SK-N-SH (cell line): ENCODE results near the gene ADAMTS17.

Experiments used
- POLR2AphosphoS5 ChIP-seq: IDR thresholded peaks from 2 replicates; pipeline ENCODE4 v1.6.1; 2012; ENCODE audit warnings: low read depth, low read length
- TAF1 ChIP-seq: IDR thresholded peaks from 2 replicates; pipeline ENCODE4 v1.6.1; 2012; ENCODE audit warnings: low read depth, mild to moderate bottlenecking, low read length, moderate library complexity, borderline replicate concordance
- USF1 ChIP-seq: IDR thresholded peaks from 2 replicates; pipeline ENCODE4 v1.4.0; 2012; ENCODE audit warnings: low read depth, borderline replicate concordance
- TF ChIP-seq, protein P1 (sequence below): fragments of 200-600 bp; sonication (generic); IDR thresholded peaks from 2 replicates; pipeline ENCODE4 v1.6.1; 2017; ENCODE audit warnings: antibody characterized with exemption, mild to moderate bottlenecking, moderate library complexity

DNA sequence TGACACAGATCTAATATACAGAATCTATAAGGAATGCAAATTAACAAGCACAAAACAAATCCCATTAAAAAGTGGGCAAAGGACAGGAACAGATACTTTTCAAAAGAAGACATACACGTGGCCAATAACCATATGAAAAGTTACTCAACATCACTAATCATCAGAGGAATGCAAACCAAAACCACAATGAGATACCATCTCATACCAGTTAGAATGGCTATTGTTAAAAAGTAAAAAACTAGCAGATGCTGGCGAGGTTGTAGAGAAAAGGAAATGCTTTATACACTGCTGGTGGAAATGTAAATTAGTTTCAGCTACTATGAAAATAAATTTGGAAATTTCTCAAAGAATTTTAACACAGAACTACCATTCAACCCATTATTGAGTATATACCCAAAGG, 50.7 kb downstream of the ADAMTS17 start:
- TF ChIP-seq, protein P1, sequence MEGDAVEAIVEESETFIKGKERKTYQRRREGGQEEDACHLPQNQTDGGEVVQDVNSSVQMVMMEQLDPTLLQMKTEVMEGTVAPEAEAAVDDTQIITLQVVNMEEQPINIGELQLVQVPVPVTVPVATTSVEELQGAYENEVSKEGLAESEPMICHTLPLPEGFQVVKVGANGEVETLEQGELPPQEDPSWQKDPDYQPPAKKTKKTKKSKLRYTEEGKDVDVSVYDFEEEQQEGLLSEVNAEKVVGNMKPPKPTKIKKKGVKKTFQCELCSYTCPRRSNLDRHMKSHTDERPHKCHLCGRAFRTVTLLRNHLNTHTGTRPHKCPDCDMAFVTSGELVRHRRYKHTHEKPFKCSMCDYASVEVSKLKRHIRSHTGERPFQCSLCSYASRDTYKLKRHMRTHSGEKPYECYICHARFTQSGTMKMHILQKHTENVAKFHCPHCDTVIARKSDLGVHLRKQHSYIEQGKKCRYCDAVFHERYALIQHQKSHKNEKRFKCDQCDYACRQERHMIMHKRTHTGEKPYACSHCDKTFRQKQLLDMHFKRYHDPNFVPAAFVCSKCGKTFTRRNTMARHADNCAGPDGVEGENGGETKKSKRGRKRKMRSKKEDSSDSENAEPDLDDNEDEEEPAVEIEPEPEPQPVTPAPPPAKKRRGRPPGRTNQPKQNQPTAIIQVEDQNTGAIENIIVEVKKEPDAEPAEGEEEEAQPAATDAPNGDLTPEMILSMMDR, result no peak
- no peak for TF ChIP-seq USF1
- no peak for TF ChIP-seq POLR2AphosphoS5
- no peak for TF ChIP-seq TAF1
